Endothelial cell of umbilical vein (primary cell): ENCODE measurements around the gene TMIGD3. TPM values are rescaled to one million over a fixed set of nuclear protein-coding genes. Genes with fewer than 3 reads are reported as not detected.

ENCODE experiments used
- BruUV-seq: library from RNA; stranded (reverse); fragments of 400-500 nt; replicated peaks from 2 replicates; lab custom pipeline; 2021; lab: Mats Ljungman, UMichigan
- CTCF ChIA-PET: fragments of 300-600, 350-600 bp; sonication (Branson Sonifier 250); formaldehyde crosslinking; loops from one replicate; lab custom pipeline; 2021; ENCODE audit warnings: antibody characterized with exemption, inconsistent platforms; lab: Charles Lee
- POLR2A ChIA-PET: fragments of 300-600, 350-600 bp; sonication (Branson Sonifier 250); formaldehyde crosslinking; loops from one replicate; lab custom pipeline; 2021; ENCODE audit warnings: antibody characterized with exemption, inconsistent platforms; lab: Charles Lee
- DNase-seq: peaks from one replicate; pipeline ENCODE4 v3.0.0-alpha.2; 2011; ENCODE audit warnings: low read depth, low spot score
- FAIRE-seq: peaks from 2 replicates; lab custom pipeline; 2011; peaks lifted over from hg19 to GRCh38; lab: Jason Lieb, UNC
- H2AFZ ChIP-seq: 2 replicates; pipeline ENCODE4 v1.6.0; 2012; ENCODE audit warnings: low read depth, low read length, control low read depth, inconsistent platforms
- H3K27ac ChIP-seq: 2 replicates; pipeline ENCODE4 v1.5.1; 2011; ENCODE audit warnings: low read depth, mild to moderate bottlenecking, control low read depth, low read length, moderate library complexity; ENCODE audit not compliant: insufficient read depth
- H3K27me3 ChIP-seq, 2 experiments: 2 replicates each; pipeline versions ENCODE4 v1.6.0 to v1.6.1; 2011; ENCODE audit warnings: low read length in 2 of 2, mixed read lengths in 1 of 2; ENCODE audit not compliant: control insufficient read depth in 2 of 2, insufficient read depth in 2 of 2
- H3K36me3 ChIP-seq, 2 experiments: 2 replicates in 1 of 2; 3 replicates in 1 of 2; pipeline ENCODE4 v1.5.1; 2011; ENCODE audit warnings: low read length in 2 of 2, mild to moderate bottlenecking in 1 of 2, moderate library complexity in 1 of 2; ENCODE audit not compliant: control insufficient read depth in 2 of 2, insufficient read depth in 2 of 2; ENCODE audit errors: extremely low read depth in 1 of 2
- H3K4me1 ChIP-seq: 3 replicates; pipeline ENCODE4 v1.5.1; 2011; ENCODE audit warnings: mild to moderate bottlenecking, low read length; ENCODE audit not compliant: control insufficient read depth, insufficient read depth; ENCODE audit errors: extremely low read depth
- H3K4me2 ChIP-seq: 2 replicates; pipeline ENCODE4 v1.6.1; 2011; ENCODE audit warnings: low read length, control low read depth, mixed read lengths; ENCODE audit not compliant: insufficient read depth
- H3K4me3 ChIP-seq, 3 experiments: fragments of 200-600 bp in 1 of 3; sonication (generic), shearing (Covaris generic) in 1 of 3; replicated peaks in 1 of 3; 2 replicates each; pipeline ENCODE4 v1.5.1; 2011 to 2016; ENCODE audit warnings: control low read depth in 3 of 3, low read length in 3 of 3, mild to moderate bottlenecking in 2 of 3, inconsistent platforms in 1 of 3, low read depth in 1 of 3, moderate library complexity in 1 of 3; ENCODE audit not compliant: insufficient read depth in 1 of 3
- H3K79me2 ChIP-seq: 2 replicates; pipeline ENCODE4 v1.6.0; 2012; ENCODE audit warnings: low read length, inconsistent platforms; ENCODE audit not compliant: control insufficient read depth, insufficient read depth
- H3K9ac ChIP-seq: replicated peaks from 2 replicates; pipeline ENCODE3; 2011; ENCODE audit warnings: low read length, control low read depth; ENCODE audit not compliant: insufficient read depth; ENCODE audit errors: extremely low read depth
- H3K9me1 ChIP-seq: replicated peaks from 3 replicates; pipeline ENCODE4 v1.6.0; 2011; ENCODE audit warnings: mild to moderate bottlenecking, low read length; ENCODE audit not compliant: control insufficient read depth, insufficient read depth; ENCODE audit errors: extremely low read depth
- H3K9me3 ChIP-seq: replicated peaks from 2 replicates; pipeline ENCODE4 v1.5.1; 2012; ENCODE audit warnings: low read length, inconsistent platforms; ENCODE audit not compliant: control insufficient read depth, insufficient read depth
- H4K20me1 ChIP-seq: replicated peaks from 2 replicates; pipeline ENCODE3; 2011; ENCODE audit warnings: mild to moderate bottlenecking, low read length; ENCODE audit not compliant: control insufficient read depth, insufficient read depth; ENCODE audit errors: extremely low read depth
- EZH2 ChIP-seq: IDR thresholded peaks from 2 replicates; pipeline ENCODE4 v1.6.1; 2012; ENCODE audit warnings: borderline replicate concordance, low read depth, mild to moderate bottlenecking, moderate library complexity, low read length, inconsistent platforms; ENCODE audit not compliant: severe bottlenecking
- FOS ChIP-seq: IDR thresholded peaks from 2 replicates; pipeline ENCODE4 v1.6.1; 2011; ENCODE audit warnings: mild to moderate bottlenecking, low read length, moderate library complexity, borderline replicate concordance; ENCODE audit not compliant: insufficient read depth
- GATA2 ChIP-seq: IDR thresholded peaks from 2 replicates; pipeline ENCODE4 v1.7.0; 2011; ENCODE audit warnings: low read depth, mild to moderate bottlenecking, moderate library complexity, mixed read lengths, low read length; ENCODE audit not compliant: insufficient read length, insufficient read depth
- JUN ChIP-seq: IDR thresholded peaks from 2 replicates; pipeline ENCODE4 v1.6.1; 2011; ENCODE audit warnings: borderline replicate concordance, low read depth; ENCODE audit not compliant: insufficient read length, insufficient read depth
- MYC ChIP-seq: IDR thresholded peaks from one replicate; pipeline ENCODE4 v1.6.1; 2011; ENCODE audit warnings: mild to moderate bottlenecking, low read depth, low read length
- POLR2A ChIP-seq: IDR thresholded peaks from 2 replicates; pipeline ENCODE4 v1.6.1; 2012; ENCODE audit warnings: low read depth, mild to moderate bottlenecking, control low read depth, low read length
- POLR2AphosphoS5 ChIP-seq: IDR thresholded peaks from 2 replicates; pipeline ENCODE4 v1.6.1; 2012; ENCODE audit warnings: low read depth, mild to moderate bottlenecking, control low read depth, low read length, moderate library complexity; ENCODE audit not compliant: insufficient read depth
- dilution Hi-C: fragments of 300-500 bp; cut with MboI; formaldehyde crosslinking; loops from one replicate; pipeline ENCODE4 v1.15.0; 2019; ENCODE audit warnings: low sequenced_read_pairs; ENCODE audit not compliant: extremely low pct_ligation_motif_present
- intact Hi-C: fragments of 100-400 bp; cut with micrococcal nuclease; formaldehyde crosslinking; loops from one replicate; pipeline ENCODE4 v1.10.0; 2022
- polyA plus RNA-seq, 4 experiments: library from polyadenylated mRNA; depleted of rRNA in 3 of 4; stranded (reverse) in 3 of 4; unstranded in 1 of 4; fragments of >200 nt; gene quantifications; 2 replicates each; pipeline versions ENCODE4 v1.2.1 to v1.2.3, GENCODE V29; 2011 to 2012; ENCODE audit warnings: missing spikeins in 1 of 4
- total RNA-seq: library from RNA; stranded (reverse); gene quantifications from 2 replicates; pipeline ENCODE4 v1.2.3, GENCODE V29; 2021
- TF ChIP-seq, protein P1 (sequence below), 2 donors: IDR thresholded peaks; 1 replicate in 1 of 2; 2 replicates in 1 of 2; pipeline ENCODE4 v1.5.1; 2011; ENCODE audit warnings: low read length in 2 of 2, mild to moderate bottlenecking in 2 of 2, moderate library complexity in 2 of 2, control low read depth in 1 of 2, inconsistent platforms in 1 of 2, low read depth in 1 of 2; ENCODE audit not compliant: insufficient read depth in 1 of 2; ENCODE audit errors: extremely low read depth in 1 of 2
- TF ChIP-seq, protein P2 (sequence below): IDR thresholded peaks from 2 replicates; pipeline ENCODE4 v1.6.1; 2011; ENCODE audit not compliant: insufficient read depth, insufficient read length

Gene TMIGD3
- total and polyA plus RNA-seq, 2 donors (not counting 3 experiments of a cell fraction or from before 2014, with no cell fraction given), result 0.07 to 0.49 TPM

DNA sequence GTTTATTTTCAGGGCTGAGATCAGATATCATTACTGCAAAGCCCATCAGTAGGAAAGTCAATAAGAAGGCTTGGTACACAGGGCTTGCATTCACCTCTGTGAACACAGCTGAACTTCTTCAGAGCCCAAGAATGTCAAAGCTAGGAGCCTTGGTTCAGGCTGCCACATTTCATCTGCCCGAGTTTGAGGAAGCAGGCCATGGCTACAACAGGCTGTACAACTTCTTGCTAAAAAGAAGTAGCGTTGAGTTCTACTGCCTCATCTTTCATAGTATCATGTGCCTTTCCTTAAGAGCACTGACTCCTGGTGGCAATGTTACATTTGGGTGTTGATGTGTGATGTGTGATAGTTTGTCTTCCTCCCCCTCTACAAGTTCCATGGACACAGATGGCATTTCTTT is 19.6 kb downstream of the TMIGD3 start:
- Histone ChIP-seq H3K9me1 (no peaks in the 10 kb centered on the region), H3K79me2 (no peaks in the 10 kb centered on the region), H3K4me2 (no peak overlapping the region), H3K27ac (no peak overlapping the region), H3K27me3 (peaks cover 2 to 10% of the 10 kb centered on the region in 2 experiments), H3K4me3 (no peak overlapping the region), H3K4me1 (no peaks in the 10 kb centered on the region), H4K20me1 (no peaks in the 10 kb centered on the region), H2AFZ (no peak overlapping the region), H3K9ac (no peak overlapping the region), H3K36me3 (no peaks in the 10 kb centered on the region), H3K9me3 (no peaks in the 10 kb centered on the region)
- FAIRE-seq, result no peak
- dilution Hi-C loops, result no loop called here
- TF ChIP-seq JUN (no peak), EZH2 (no peak), FOS (no peak), POLR2AphosphoS5 (no peak), POLR2A (no peak), GATA2 (no peak), MYC (no peak)
- TF ChIP-seq, protein P1, sequence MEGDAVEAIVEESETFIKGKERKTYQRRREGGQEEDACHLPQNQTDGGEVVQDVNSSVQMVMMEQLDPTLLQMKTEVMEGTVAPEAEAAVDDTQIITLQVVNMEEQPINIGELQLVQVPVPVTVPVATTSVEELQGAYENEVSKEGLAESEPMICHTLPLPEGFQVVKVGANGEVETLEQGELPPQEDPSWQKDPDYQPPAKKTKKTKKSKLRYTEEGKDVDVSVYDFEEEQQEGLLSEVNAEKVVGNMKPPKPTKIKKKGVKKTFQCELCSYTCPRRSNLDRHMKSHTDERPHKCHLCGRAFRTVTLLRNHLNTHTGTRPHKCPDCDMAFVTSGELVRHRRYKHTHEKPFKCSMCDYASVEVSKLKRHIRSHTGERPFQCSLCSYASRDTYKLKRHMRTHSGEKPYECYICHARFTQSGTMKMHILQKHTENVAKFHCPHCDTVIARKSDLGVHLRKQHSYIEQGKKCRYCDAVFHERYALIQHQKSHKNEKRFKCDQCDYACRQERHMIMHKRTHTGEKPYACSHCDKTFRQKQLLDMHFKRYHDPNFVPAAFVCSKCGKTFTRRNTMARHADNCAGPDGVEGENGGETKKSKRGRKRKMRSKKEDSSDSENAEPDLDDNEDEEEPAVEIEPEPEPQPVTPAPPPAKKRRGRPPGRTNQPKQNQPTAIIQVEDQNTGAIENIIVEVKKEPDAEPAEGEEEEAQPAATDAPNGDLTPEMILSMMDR (IDR thresholded peaks at IDR 0.05; ENCODE audit: extremely low read depth in 1 of 2, insufficient read depth in 1 of 2, low read depth in 1 of 2, low read length in 2 of 2), result no peak
- TF ChIP-seq, protein P2, sequence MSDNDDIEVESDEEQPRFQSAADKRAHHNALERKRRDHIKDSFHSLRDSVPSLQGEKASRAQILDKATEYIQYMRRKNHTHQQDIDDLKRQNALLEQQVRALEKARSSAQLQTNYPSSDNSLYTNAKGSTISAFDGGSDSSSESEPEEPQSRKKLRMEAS, result no peak
- intact Hi-C loops, result loop anchor here (5.0 kb wide), 1 partner anchor 883 kb away; no protein-coding TSS in a partner anchor
- BruUV-seq, result no TSS peak
- DNase-seq, result no peak
- POLR2A ChIA-PET, result no interaction called here
- CTCF ChIA-PET, result interaction anchor here (1.1 kb wide), 1 partner anchor 11 kb away, joined by 3 read pairs; no protein-coding TSS in a partner anchor
